Hematopoietic multipotent progenitor cell treated with erythropoietin and hydrocortisone succinate and interleukin-3 and kit ligand, for 4 days (in vitro differentiated cells): Measurements from ENCODE around the gene MBTD1.
A peak's percentile ranks its signal among the peaks of the same experiment; 100 is the strongest.
"Not testable (repeated sequence)": the region's sequence is repeated elsewhere in the genome, so short reads cannot be mapped to it uniquely, and the experiment has no call there.

ENCODE experiments used
- DNase-seq: peaks from one replicate; pipeline ENCODE4 v3.0.0-alpha.2; 2015

The MBTD1 gene

GRCh38 chr17:51259564-51260236 is at the start of gene MBTD1:
Gene MBTD1, minus strand, starts transcription at chr17:51260049. Its CDS starts 34,888 bp downstream, at chr17:51225161.
- peak; percentile 99 for DNase-seq

DNA sequence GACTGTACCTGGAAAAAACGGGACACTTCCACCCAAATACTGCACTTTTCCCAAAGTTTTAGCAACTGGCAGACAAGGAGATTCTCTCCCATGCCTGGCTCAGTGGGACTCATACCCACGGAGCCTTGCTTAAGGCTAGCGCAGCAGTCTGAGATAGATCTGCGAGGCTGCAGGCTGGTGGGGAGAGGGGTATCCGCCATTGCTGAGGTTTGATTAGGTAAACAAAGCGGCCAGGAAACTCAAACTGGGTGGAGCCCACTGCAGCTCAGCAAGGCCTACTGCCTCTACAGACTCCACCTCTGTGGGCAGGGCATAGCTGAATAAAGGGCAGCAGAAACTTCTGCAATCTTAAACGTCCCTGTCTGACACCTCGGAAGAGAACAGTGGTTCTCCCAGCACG is 45.3 kb upstream of the MBTD1 start:
- no peak for DNase-seq

DNA sequence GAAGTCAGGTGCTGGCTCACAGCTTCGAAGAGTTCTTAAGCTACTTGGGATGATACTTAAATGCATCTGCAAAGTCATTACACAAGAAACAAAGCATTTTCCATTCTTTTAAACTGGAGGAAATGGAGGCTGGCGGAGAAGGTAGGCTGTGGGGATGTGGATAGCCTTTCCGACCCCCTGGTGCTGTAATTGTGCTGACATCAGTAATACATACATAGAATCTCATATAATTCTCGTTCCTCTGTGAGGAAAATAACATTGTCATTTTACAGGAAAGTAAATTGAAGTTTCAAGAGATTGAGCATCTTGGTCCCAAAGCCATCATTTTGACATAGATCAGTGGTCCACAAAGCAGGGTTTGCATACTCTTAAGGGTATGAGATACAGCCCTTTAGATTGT is 40.0 kb upstream of the MBTD1 start:
- DNase-seq = no peak

DNA sequence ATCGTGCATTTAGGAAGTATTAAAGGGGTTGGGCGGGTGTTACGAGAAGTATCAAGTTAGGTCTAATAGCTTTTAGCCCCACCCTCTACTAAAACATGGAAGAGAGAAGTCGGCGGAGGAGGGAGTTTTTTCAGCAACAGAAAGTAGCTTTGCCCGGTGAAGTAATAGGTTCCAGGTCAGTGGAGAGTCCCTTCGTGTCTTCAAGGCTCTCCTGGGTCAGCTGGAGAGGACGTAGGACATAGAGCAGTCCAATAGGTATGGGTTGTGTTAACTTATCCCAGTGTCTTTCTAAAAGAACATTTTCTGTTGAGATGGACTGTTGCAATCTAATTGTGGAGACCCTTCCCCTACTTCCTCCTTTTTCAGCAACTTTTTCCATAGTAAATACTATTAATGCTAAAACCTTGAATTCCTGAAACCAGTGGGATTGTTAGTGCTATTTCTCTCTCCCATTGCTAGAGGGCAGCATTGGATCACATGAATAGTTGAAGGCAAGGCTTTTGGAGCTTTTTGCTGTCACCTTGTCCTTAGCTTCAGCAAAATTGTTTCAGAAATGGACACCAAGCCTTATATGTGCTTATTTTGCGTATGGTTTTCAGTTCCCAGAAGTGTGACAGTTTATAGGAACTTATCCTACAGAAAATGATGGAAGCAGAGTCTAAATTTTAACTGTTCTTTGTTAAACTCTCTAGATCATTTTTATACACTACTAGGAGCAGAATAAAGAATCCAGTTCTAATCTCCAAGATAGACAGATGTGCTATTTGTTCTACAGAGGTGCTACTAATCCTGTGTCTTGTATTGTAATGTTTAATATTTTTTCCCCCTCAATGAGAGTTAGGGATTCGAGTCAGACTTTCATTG is 38.9 kb upstream of the MBTD1 start:
- peak; percentile 75 for DNase-seq

DNA sequence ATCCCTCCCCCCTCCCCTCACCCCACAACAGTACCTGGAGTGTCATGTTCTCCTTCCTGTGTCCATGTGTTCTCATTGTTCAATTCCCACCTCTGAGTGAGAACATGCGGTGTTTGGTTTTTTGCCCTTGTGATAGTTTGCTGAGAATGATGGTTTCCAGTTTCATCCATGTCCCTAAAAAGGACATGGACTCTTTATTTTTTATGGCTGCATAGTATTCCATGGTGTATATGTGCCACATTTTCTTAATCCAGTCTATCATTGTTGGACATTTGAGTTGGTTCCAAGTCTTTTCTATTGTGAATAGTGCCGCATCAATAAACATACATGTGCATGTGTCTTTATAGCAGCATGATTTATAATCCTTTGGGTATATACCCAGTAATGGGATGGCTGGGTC is 34.5 kb upstream of the MBTD1 start:
- not testable (repeated sequence) for DNase-seq

- DNase-seq = no peak
Measured at GRCh38 chr17:51289696-51290111, 29.9 kb upstream of the MBTD1 start.

- no peak for DNase-seq
Measured at GRCh38 chr17:51287412-51287811, 27.6 kb upstream of the MBTD1 start.

- DNase-seq = no peak
Measured at GRCh38 chr17:51279183-51279582, 19.3 kb upstream of the MBTD1 start.

- no peak for DNase-seq
Measured at GRCh38 chr17:51275381-51275780, 15.5 kb upstream of the MBTD1 start.

DNA sequence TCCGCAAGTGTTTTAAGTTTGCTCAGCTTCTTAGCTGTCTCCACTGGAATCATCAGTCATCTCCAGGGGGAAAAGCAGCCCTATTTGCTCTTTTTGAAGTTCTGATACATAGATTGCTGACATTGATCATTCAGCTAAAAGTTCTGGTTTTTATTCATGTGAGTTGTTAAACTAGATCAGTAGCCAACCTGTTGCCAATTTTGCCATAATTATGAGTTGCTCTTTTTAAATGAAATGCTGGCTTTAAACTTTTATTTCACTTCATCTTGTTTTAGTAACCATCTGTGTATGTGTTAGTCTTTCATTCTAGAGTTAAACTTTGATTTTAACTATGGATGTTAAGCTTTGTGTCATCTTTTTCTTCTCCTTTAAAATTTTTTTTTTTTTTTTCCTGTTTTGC is 13.0 kb upstream of the MBTD1 start:
- no peak for DNase-seq

GRCh38 chr17:51270636-51271035 is 10.8 kb upstream of the MBTD1 start:
- DNase-seq = no peak

GRCh38 chr17:51269991-51270390 is 10.1 kb upstream of the MBTD1 start:
- no peak for DNase-seq

DNA sequence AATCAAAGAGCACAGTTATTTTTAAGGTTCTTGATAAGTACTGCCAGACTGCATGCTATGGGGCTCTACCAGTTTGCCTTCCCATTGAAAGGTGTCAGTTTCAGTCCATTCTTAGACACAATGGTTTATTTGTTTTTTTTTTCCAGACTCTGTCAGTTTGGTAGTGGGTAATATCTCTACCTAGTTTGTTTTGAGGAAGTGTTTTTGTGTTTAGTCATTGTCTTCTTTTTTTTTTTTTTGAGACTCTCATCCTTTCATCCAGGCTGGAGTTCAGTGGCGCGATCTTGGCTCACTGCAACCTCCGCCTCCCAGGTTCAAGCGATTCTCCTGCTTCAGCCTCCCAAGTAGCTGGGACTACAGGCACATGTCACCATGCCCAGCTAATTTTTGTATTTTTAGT is 4.6 kb upstream of the MBTD1 start:
- DNase-seq = peak; percentile 33

GRCh38 chr17:51263006-51263405 is 3.2 kb upstream of the MBTD1 start:
- no peak for DNase-seq

GRCh38 chr17:51261024-51261963 is 1.4 kb upstream of the MBTD1 start:
- DNase-seq = peak; percentile 83

- peak; percentile 99 for DNase-seq
Measured at GRCh38 chr17:51260237-51261023, 581 bp upstream of the MBTD1 start, which contains the start of gene UTP18. Gene UTP18, plus strand, starts transcription at chr17:51260546. Its CDS starts 39 bp downstream, at chr17:51260585.

DNA sequence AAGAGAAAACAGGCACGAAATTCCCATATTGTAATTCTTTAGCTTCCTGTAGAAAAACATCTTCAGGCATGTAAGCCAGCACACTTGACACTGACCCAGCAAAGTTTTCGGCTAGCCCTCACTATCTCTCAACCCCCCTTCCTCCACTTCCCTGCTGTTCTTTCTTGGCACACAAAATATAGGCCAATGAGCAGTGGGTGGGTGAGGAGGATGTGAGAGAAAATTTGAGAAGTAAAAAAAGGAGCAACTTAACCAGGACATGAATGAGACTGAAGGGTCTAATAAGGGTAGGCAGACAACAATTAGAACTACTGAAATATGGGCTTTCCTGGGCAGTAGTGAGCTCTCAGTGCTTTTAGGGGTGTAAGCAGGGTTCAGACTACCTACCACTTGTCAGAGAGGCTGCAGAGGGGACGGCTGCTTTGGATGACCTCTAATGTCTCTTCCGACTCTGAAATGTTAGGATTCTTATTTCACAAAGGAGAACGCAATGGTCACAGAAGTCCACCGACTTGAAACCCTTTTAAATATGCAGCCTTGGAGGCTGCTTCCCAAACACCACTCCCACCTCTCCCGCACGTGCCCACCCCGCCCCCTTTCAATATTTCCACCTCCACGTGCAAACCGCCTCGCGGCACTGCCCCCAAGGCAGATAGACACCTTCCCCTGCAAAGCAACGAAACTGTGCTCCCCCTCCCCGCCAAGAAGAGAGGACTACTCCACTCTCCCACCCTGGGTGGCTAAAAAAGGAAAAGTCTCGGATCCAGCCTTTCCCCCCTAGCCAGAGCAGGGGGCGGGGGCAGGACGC is 889 bp downstream of the MBTD1 start:
- DNase-seq = peak; percentile 55

DNA sequence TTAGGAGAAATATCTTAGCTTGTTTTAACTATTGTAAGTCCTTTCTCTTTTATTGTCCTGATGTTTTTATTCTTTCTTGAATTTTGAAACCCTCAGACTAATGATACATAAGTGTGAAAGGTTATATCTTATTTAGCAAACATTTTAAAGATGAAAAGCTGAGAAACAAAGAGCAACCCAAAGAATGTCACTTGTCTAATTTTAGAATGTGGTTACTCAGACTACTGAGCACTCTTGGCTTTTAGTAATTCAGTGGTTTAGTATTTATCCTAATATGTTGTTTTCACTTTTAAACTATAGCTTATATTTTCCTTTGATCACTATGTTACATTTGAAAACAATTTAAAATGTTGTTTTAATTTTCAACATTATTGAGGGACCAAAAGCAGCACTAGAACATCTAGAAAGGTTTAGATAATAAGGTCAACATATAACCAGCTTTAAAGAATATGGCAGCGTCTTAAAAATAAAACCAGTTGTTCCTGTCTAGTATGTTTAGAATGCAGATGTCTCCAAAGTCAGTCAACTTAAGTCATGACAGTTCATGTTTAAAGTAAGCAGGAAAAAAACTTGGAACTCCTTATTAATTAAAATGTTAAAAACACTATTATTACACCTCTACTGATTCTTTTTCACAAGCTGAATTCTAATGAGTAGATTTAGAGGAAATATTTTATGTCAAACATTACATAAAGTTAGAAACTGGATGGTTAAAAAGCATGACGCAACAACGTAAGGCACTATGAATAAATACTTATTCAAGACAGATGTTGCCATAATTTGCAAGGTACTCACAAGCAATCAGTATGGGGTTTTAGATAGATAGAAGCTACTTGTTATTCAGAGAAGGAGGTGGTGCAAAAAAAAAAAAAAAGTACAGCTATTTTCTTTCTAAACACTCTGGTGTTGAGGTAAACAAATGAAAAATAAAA is 2.4 kb downstream of the MBTD1 start:
- no peak for DNase-seq

DNA sequence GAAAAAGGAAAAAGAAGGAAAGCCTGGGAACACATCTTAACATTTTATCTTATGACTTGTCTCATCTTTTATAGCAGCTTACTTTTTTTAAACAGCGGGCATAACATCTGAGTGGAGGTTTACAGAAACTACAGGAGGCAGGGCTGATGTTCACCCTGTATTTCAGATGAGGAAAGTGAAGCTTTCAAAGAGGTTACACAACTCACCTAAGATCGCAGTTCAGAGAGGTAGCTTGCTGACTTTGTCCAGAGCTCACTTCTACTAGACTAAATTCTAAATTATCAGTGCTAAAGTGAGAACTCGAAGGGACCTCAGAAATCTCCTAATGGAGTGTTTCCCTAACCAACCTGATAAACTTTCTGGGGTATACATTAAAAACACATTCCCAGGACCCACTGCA is 3.7 kb downstream of the MBTD1 start:
- DNase-seq = no peak

DNA sequence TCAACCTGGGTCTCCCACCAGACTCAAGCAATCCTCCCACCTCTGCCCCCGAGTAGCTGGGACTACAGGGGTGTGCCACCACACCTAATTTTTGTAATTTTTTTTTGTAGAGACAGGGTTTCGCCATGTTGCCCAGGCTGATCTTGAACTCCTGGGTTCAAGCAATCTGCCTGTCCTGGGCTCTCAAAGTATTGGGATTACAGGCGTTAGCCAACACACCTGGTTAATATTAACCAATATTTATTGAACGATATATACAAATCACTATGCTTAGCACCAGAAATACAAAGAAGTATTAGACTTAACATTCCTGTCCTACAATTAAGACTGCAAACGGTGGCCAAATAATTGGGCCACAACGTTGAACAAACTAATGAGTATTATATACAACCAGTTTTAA is 4.2 kb downstream of the MBTD1 start:
- DNase-seq = no peak
